AG04450 (cell line): ENCODE data around the gene HGFAC. TPM values are rescaled to one million over a fixed set of nuclear protein-coding genes. Genes with fewer than 3 reads are reported as not detected.

ENCODE experiments used
- CTCF ChIA-PET: fragments of 300-600, 350-600 bp; formaldehyde crosslinking; extraction: SDS; loops from one replicate; lab custom pipeline; 2022; ENCODE audit warnings: antibody characterized with exemption, inconsistent platforms; lab: Charles Lee
- POLR2A ChIA-PET: fragments of 350-600 bp; formaldehyde crosslinking; extraction: SDS; loops from one replicate; lab custom pipeline; 2021; ENCODE audit warnings: antibody characterized with exemption, inconsistent platforms; lab: Yijun Ruan, JAX
- DNase-seq: peaks from one replicate; pipeline ENCODE4 v3.0.0-alpha.2; 2011; ENCODE audit warnings: low read depth, low spot score
- H3K27ac ChIP-seq: one replicate; pipeline ENCODE4 v1.5.1; 2012; ENCODE audit warnings: low read depth, low read length, control low read depth
- H3K27me3 ChIP-seq: one replicate; pipeline ENCODE4 v1.6.0; 2012; ENCODE audit warnings: low read length; ENCODE audit not compliant: control insufficient read depth, insufficient read depth
- H3K4me3 ChIP-seq: 2 replicates; pipeline ENCODE4 v1.5.1; 2011; ENCODE audit warnings: mild to moderate bottlenecking, low read depth, low read length, control low read depth
- H3K9me3 ChIP-seq: 2 replicates; pipeline ENCODE4 v1.5.1; 2012; ENCODE audit warnings: low read length; ENCODE audit not compliant: control insufficient read depth, insufficient read depth
- CTCF ChIP-seq: IDR thresholded peaks from 2 replicates; pipeline ENCODE4 v1.5.1; 2011; ENCODE audit warnings: low read depth, low read length, control low read depth, inconsistent platforms
- polyA plus RNA-seq: library from polyadenylated mRNA; depleted of rRNA; stranded (reverse); fragments of >200 nt; gene quantifications from 2 replicates; pipeline ENCODE4 v1.2.3, GENCODE V29; 2011

Gene HGFAC
- polyA plus RNA-seq, 1 experiment: not detected

GRCh38 chr4:3492741-3493719 lies 51.3 kb downstream of the HGFAC start:
- H3K9me3 ChIP-seq: no peaks in the 10 kb centered on the region; the same call in 1 of the 2 replicates
- H3K4me3 ChIP-seq: no peak overlapping the region
- DNase-seq: no peak
- TF ChIP-seq CTCF: no peak
- CTCF ChIA-PET: interaction anchor here (1.5 to 3.8 kb wide), 2 partner anchors 12 to 147 kb away, joined by 6 to 33 read pairs; no protein-coding TSS in a partner anchor
- H3K27ac ChIP-seq: no peak overlapping the region
- H3K27me3 ChIP-seq: peaks cover 8% of the 10 kb centered on the region
- POLR2A ChIA-PET: no interaction called here

- no peak for TF ChIP-seq CTCF
- ChIA-PET CTCF (interaction anchor here (3.8 kb wide), 1 partner anchor 13 kb away, joined by 33 read pairs; no protein-coding TSS in a partner anchor), POLR2A (no interaction called here)
- DNase-seq: no peak
- H3K27ac ChIP-seq: no peak overlapping the region
- H3K27me3 ChIP-seq: peaks cover 8% of the 10 kb centered on the region
- no peaks in the 10 kb centered on the region; the same call in 1 of the 2 replicates for H3K9me3 ChIP-seq
- no peak overlapping the region for H3K4me3 ChIP-seq
Observed at GRCh38 chr4:3493720-3494461, 52.1 kb downstream of the HGFAC start.

- CTCF ChIA-PET: interaction anchor here (3.8 kb wide), 1 partner anchor 14 kb away, joined by 33 read pairs; no protein-coding TSS in a partner anchor
- Histone ChIP-seq H3K27ac (no peak overlapping the region), H3K27me3 (peaks cover 8% of the 10 kb centered on the region), H3K9me3 (no peaks in the 10 kb centered on the region; the same call in 1 of the 2 replicates), H3K4me3 (no peak overlapping the region)
- TF ChIP-seq CTCF: no peak
- no peak for DNase-seq
- POLR2A ChIA-PET: no interaction called here
Observed at GRCh38 chr4:3494462-3494871, 52.7 kb downstream of the HGFAC start.

GRCh38 chr4:3495204-3495975 lies 53.6 kb downstream of the HGFAC start:
- no peak for TF ChIP-seq CTCF
- Histone ChIP-seq H3K27me3 (peaks cover 8% of the 10 kb centered on the region), H3K4me3 (no peak overlapping the region), H3K27ac (no peak overlapping the region), H3K9me3 (no peaks in the 10 kb centered on the region; the same call in 1 of the 2 replicates)
- no peak for DNase-seq
- POLR2A ChIA-PET: no interaction called here
- CTCF ChIA-PET: interaction anchor here (1.5 kb wide), 1 partner anchor 15 kb away, joined by 5 read pairs; no protein-coding TSS in a partner anchor
